Muscle layer of colon (tissue), 2 donors: ENCODE measurements around the gene PLA2G15.

Experiments
- H3K27ac ChIP-seq: one replicate; pipeline ENCODE4 v1.7.0; 2013; ENCODE audit warnings: low read depth, mild to moderate bottlenecking, low read length, moderate library complexity
- H3K27me3 ChIP-seq, 2 donors: one replicate each; pipeline ENCODE4 v1.7.0; 2013; ENCODE audit warnings: low read length in 2 of 2, mild to moderate bottlenecking in 2 of 2; ENCODE audit not compliant: insufficient read depth in 2 of 2, control insufficient read depth in 1 of 2
- H3K36me3 ChIP-seq: one replicate; pipeline ENCODE4 v1.7.0; 2013; ENCODE audit warnings: mild to moderate bottlenecking, low read length; ENCODE audit not compliant: insufficient read depth
- H3K4me1 ChIP-seq: one replicate; pipeline ENCODE4 v1.7.0; 2013; ENCODE audit warnings: mild to moderate bottlenecking, low read length; ENCODE audit not compliant: insufficient read depth
- H3K4me3 ChIP-seq, 2 donors: one replicate each; pipeline ENCODE4 v1.7.0; 2013; ENCODE audit warnings: low read length in 2 of 2, low read depth in 1 of 2, mild to moderate bottlenecking in 1 of 2, moderate library complexity in 1 of 2
- H3K9ac ChIP-seq: one replicate; pipeline ENCODE4 v1.7.0; 2013; ENCODE audit warnings: low read length
- H3K9me3 ChIP-seq: one replicate; pipeline ENCODE4 v1.7.0; 2013; ENCODE audit warnings: mild to moderate bottlenecking, low read length
- donor health status: abdominal sarcoma.
- donor health status: Adenocarcinoma of cecum.

The PLA2G15 gene

GRCh38 chr16:68296693-68297092, 51.5 kb downstream of the PLA2G15 start:
- H3K9ac ChIP-seq, result no peak overlapping the region

DNA sequence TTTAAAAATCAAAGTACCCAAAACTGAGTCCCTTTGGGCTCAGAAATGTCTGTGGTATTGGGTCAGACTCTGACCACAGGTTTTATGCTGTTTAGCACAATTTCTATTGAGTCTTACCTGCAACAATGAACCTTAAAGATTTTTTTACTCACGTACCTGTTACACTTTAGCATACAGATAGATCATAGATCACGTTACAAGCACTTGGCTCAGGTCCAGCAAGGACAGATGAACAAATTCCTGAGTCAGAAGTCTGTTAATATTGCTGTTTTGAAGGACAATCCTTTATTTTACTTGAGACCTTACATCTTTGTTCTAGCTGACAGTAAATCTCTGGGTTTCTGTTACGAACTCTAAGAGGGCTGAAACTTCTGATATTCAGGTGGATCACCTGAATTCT, 52.7 kb downstream of the PLA2G15 start:
- no peak overlapping the region for H3K4me3 ChIP-seq
- no peak overlapping the region for H3K27ac ChIP-seq
- no peaks in the 10 kb centered on the region for H3K9me3 ChIP-seq
- H3K9ac ChIP-seq, result no peak overlapping the region
- H3K36me3 ChIP-seq, result peaks cover 66% of the 10 kb centered on the region
- no peaks in the 10 kb centered on the region for H3K27me3 ChIP-seq
- H3K4me1 ChIP-seq, result peaks cover 12% of the 10 kb centered on the region

More at GRCh38 chr16:68296693-68297092, 51.5 kb downstream of the PLA2G15 start:
- H3K4me3 ChIP-seq, result no peak overlapping the region
- H3K9me3 ChIP-seq, result no peaks in the 10 kb centered on the region
- H3K27ac ChIP-seq, result no peak overlapping the region
- H3K36me3 ChIP-seq, result peaks cover 56% of the 10 kb centered on the region
- peaks cover 12% of the 10 kb centered on the region for H3K4me1 ChIP-seq
- no peaks in the 10 kb centered on the region for H3K27me3 ChIP-seq

GRCh38 chr16:68298312-68298711, 53.1 kb downstream of the PLA2G15 start:
- Histone ChIP-seq H3K9ac (no peak overlapping the region), H3K4me3 (no peak overlapping the region), H3K36me3 (peaks cover 67% of the 10 kb centered on the region), H3K9me3 (no peaks in the 10 kb centered on the region), H3K4me1 (peaks cover 12% of the 10 kb centered on the region), H3K27ac (peak overlapping the region; percentile 68), H3K27me3 (no peaks in the 10 kb centered on the region)

- Histone ChIP-seq H3K27ac (peak overlapping the region; percentile 68), H3K27me3 (no peaks in the 10 kb centered on the region), H3K36me3 (peaks cover 66% of the 10 kb centered on the region), H3K9me3 (no peaks in the 10 kb centered on the region), H3K4me1 (peaks cover 12% of the 10 kb centered on the region), H3K9ac (no peak overlapping the region), H3K4me3 (no peak overlapping the region)
These were observed 53.9 kb downstream of the PLA2G15 start for GRCh38 chr16:68298907-68299561.

GRCh38 chr16:68299571-68300453, 54.6 kb downstream of the PLA2G15 start:
- H3K27ac ChIP-seq, result peak overlapping the region; percentile 68
- H3K9ac ChIP-seq, result no peak overlapping the region
- H3K4me1 ChIP-seq, result peaks cover 12% of the 10 kb centered on the region
- H3K9me3 ChIP-seq, result no peaks in the 10 kb centered on the region
- H3K4me3 ChIP-seq, result no peak overlapping the region
- peaks cover 62% of the 10 kb centered on the region for H3K36me3 ChIP-seq
- H3K27me3 ChIP-seq, result no peaks in the 10 kb centered on the region

DNA sequence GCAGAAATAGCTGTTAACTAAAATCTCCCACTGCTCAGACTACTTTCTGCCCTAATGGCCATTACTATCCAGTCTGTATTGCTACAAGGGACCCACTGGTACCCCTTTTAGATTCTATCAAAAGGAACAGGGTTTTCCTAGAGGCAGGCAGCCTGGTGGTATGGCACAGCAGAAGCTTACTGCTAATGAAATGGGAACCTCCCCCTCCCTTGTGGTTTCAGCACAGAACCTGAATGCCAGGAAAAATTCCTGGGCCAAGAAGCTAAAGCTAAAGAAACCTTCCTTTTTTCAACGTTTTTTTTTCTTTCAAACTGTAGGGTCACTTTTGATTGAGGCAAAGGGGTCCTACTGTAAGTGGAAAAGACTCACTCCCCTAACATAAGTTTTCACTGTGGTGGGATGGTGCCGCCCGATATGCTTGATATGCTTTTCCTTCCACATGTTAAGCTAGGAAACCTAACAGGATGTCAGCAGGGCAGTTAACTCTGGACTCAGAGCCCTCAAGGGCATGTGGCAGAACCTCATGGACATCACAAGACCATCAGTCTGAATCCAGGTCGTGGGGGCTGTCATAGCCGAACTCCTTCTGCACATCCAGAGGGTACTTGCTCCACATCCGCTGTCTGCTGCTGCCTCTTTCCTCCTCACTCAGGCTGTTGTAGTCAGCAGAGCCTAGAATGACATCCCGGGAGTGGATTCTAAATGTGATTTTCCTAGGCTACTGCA, 55.7 kb downstream of the PLA2G15 start:
- Histone ChIP-seq H3K4me1 (peaks cover 12% of the 10 kb centered on the region), H3K27me3 (no peaks in the 10 kb centered on the region), H3K9me3 (no peaks in the 10 kb centered on the region), H3K4me3 (no peak overlapping the region), H3K9ac (no peak overlapping the region), H3K36me3 (peaks cover 58% of the 10 kb centered on the region), H3K27ac (peak overlapping the region; percentile 19)

GRCh38 chr16:68306633-68307032, 61.5 kb downstream of the PLA2G15 start:
- Histone ChIP-seq H3K4me3 (no peak overlapping the region), H3K36me3 (peaks cover 36% of the 10 kb centered on the region), H3K9me3 (no peaks in the 10 kb centered on the region), H3K27ac (no peak overlapping the region), H3K9ac (no peak overlapping the region), H3K4me1 (peaks cover 19% of the 10 kb centered on the region), H3K27me3 (no peaks in the 10 kb centered on the region)

DNA sequence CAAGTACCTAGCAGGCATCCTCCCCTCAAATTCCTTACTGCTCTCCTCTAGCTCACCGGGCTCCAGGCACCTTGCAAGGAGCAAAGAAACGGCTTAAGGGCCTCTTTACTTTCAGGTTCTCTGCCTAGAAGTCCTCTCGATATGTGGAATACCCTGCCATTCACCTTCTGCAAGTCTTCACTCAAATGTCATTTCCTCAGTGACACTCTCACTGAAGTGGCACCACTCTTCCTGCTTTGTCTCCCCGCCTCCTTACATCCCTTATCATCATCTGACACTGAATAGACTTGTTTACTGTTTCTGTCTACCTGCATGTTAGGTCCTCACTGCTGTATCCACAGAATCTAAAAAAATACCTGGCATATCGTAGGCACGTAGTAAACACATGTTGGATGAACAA, 64.6 kb downstream of the PLA2G15 start:
- Histone ChIP-seq H3K9me3 (no peaks in the 10 kb centered on the region), H3K27me3 (no peaks in the 10 kb centered on the region), H3K27ac (peak overlapping the region; percentile 43), H3K4me3 (peak overlapping the region; percentile 77 to 89), H3K36me3 (peaks cover 28% of the 10 kb centered on the region), H3K9ac (peak overlapping the region; percentile 84), H3K4me1 (peaks cover 21% of the 10 kb centered on the region)

- peak overlapping the region; percentile 77 to 89 for H3K4me3 ChIP-seq
- H3K9me3 ChIP-seq, result no peaks in the 10 kb centered on the region
- H3K27me3 ChIP-seq, result no peaks in the 10 kb centered on the region
- H3K4me1 ChIP-seq, result peaks cover 21% of the 10 kb centered on the region
- H3K9ac ChIP-seq, result peak overlapping the region; percentile 84
- peak overlapping the region; percentile 43 for H3K27ac ChIP-seq
- H3K36me3 ChIP-seq, result peaks cover 23% of the 10 kb centered on the region
These were observed 65.2 kb downstream of the PLA2G15 start for GRCh38 chr16:68310437-68310773.
